PC-3 (cell line): ENCODE data around the gene ZNF541.

Source experiments
- EZH2 ChIP-seq: fragments of 300-600 bp; sonication (generic); IDR thresholded peaks from one replicate; pipeline ENCODE4 v1.6.1; 2017; ENCODE audit warnings: antibody characterized with exemption, mild to moderate bottlenecking, low read length; ENCODE audit not compliant: unreplicated experiment
- EZH2phosphoT487 ChIP-seq: fragments of 300-600 bp; sonication (generic); IDR thresholded peaks from 2 replicates; pipeline ENCODE4 v1.6.1; 2018; ENCODE audit warnings: mild to moderate bottlenecking, antibody characterized with exemption, low read length, borderline replicate concordance
- TF ChIP-seq, protein P1 (sequence below): fragments of 300-600 bp; sonication (generic); conservative IDR thresholded peaks from 2 replicates; pipeline ENCODE4 v1.5.1; 2017; ENCODE audit warnings: antibody characterized with exemption, low read depth, mild to moderate bottlenecking, low read length

DNA sequence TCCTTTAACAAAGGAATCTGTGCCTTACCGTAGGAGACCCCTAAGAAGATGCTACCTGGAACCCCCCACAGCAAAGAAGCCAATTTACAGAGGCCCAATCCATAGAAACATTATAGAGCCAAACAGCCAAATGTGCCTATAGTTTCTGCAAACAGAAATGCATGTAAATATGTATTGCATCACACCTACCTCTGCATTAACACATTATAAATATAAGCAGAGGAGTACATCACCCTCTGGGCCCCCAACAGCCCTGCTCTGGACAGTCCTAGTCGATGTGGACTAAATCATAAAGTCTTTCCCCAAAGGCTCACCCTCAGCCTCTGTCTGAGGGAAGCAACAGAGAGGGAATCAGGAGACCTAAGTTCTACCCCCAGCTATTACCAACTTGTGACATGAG is 25.7 kb downstream of the ZNF541 start:
- TF ChIP-seq, protein P1, sequence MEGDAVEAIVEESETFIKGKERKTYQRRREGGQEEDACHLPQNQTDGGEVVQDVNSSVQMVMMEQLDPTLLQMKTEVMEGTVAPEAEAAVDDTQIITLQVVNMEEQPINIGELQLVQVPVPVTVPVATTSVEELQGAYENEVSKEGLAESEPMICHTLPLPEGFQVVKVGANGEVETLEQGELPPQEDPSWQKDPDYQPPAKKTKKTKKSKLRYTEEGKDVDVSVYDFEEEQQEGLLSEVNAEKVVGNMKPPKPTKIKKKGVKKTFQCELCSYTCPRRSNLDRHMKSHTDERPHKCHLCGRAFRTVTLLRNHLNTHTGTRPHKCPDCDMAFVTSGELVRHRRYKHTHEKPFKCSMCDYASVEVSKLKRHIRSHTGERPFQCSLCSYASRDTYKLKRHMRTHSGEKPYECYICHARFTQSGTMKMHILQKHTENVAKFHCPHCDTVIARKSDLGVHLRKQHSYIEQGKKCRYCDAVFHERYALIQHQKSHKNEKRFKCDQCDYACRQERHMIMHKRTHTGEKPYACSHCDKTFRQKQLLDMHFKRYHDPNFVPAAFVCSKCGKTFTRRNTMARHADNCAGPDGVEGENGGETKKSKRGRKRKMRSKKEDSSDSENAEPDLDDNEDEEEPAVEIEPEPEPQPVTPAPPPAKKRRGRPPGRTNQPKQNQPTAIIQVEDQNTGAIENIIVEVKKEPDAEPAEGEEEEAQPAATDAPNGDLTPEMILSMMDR = no peak
- TF ChIP-seq EZH2 (no peak), EZH2phosphoT487 (no peak)
